ENCODE data around the gene ZNF277.

ZNF277 gene

GRCh38 chr7:112360681-112361080, 154.2 kb downstream of the ZNF277 start:
- DNase-seq (ENCODE audit: extremely low spot score): no peak
- CTCF ChIA-PET: interaction anchor here (1.8 kb wide), 1 partner anchor 10 kb away, joined by 4 read pairs; no protein-coding TSS in a partner anchor
- TF ChIP-seq CTCF (IDR thresholded peaks at IDR 0.05; ENCODE audit: control extremely low read depth, extremely low read depth, low read depth, missing control alignments): no peak
- POLR2A ChIA-PET: no interaction called here

GRCh38 chr7:112361154-112361553, 154.7 kb downstream of the ZNF277 start:
- ChIA-PET POLR2A (no interaction called here), CTCF (interaction anchor here (1.8 kb wide), 1 partner anchor 9 kb away, joined by 4 read pairs; no protein-coding TSS in a partner anchor)
- DNase-seq (ENCODE audit: extremely low spot score): no peak
- TF ChIP-seq CTCF (IDR thresholded peaks at IDR 0.05; ENCODE audit: control extremely low read depth, extremely low read depth, low read depth, missing control alignments): no peak

GRCh38 chr7:112362053-112362650, 155.7 kb downstream of the ZNF277 start:
- no peak for TF ChIP-seq CTCF (IDR thresholded peaks at IDR 0.05; ENCODE audit: control extremely low read depth, extremely low read depth, low read depth, missing control alignments)
- ChIA-PET CTCF (interaction anchor here (0.8 kb wide), 1 partner anchor 13 kb away, joined by 3 read pairs; no protein-coding TSS in a partner anchor), POLR2A (no interaction called here)
- no peak for DNase-seq (ENCODE audit: extremely low spot score)

- no peak for DNase-seq (ENCODE audit: extremely low spot score)
- TF ChIP-seq CTCF (IDR thresholded peaks at IDR 0.05; ENCODE audit: control extremely low read depth, extremely low read depth, low read depth, missing control alignments): no peak
- ChIA-PET POLR2A (no interaction called here), CTCF (interaction anchor here (0.8 kb wide), 1 partner anchor 14 kb away, joined by 3 read pairs; no protein-coding TSS in a partner anchor)
Measured at GRCh38 chr7:112362731-112363131, 156.2 kb downstream of the ZNF277 start.

- DNase-seq (ENCODE audit: extremely low spot score): no peak
- POLR2A ChIA-PET: no interaction called here
- no peak for TF ChIP-seq CTCF (IDR thresholded peaks at IDR 0.05; ENCODE audit: control extremely low read depth, extremely low read depth, low read depth, missing control alignments)
- CTCF ChIA-PET: no interaction called here
Measured at GRCh38 chr7:112364388-112364787, 157.9 kb downstream of the ZNF277 start.

GRCh38 chr7:112365551-112365950, 159.1 kb downstream of the ZNF277 start:
- DNase-seq (ENCODE audit: extremely low spot score): no peak
- ChIA-PET POLR2A (no interaction called here), CTCF (no interaction called here)
- no peak for TF ChIP-seq CTCF (IDR thresholded peaks at IDR 0.05; ENCODE audit: control extremely low read depth, extremely low read depth, low read depth, missing control alignments)

Data from GM10248 (cell line).